Activated CD4-positive, CD25-positive, alpha-beta regulatory T cell treated with anti-CD3 and anti-CD28 coated beads, Interleukin-2, amount 50 U/mL, for 24 hours (primary cell): ENCODE measurements around the gene DPF1.

Source experiments
- ATAC-seq, 2 donors: fragments of 150-1000 bp; cut with Tn5 transposase; one replicate each; pipeline ENCODE4 v1.10.0; 2021; ENCODE audit warnings: mild to moderate bottlenecking in 1 of 2, moderate library complexity in 1 of 2

DPF1 gene

DNA sequence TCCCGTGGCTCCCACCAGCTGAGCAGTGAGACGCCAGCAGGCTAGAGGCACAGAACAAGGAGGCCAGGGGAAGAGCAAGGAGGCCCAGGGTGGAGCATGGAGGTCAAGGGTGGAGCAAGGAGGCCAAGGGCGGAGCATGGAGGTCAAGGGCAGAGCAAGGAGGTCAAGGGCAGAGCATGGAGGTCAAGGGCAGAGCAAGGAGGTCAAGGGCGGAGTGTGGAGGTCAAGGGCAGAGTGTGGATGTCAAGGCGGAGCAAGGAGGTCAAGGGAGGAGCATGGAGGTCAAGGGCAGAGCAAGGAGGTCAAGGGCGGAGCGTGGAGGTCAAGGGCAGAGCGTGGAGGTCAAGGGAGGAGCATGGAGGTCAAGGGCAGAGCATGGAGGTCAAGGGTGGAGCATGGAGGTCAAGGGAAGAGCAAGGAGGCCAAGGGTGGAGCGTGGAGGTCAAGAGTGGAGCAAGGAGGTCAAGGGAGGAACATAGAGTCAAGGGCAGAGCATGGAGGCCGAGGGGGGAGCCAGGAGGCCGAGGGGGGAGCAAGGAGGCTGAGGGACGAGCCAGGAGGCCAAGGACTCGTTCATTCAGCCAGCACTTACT, 27.7 kb downstream of the DPF1 start:
- no peak for ATAC-seq

DNA sequence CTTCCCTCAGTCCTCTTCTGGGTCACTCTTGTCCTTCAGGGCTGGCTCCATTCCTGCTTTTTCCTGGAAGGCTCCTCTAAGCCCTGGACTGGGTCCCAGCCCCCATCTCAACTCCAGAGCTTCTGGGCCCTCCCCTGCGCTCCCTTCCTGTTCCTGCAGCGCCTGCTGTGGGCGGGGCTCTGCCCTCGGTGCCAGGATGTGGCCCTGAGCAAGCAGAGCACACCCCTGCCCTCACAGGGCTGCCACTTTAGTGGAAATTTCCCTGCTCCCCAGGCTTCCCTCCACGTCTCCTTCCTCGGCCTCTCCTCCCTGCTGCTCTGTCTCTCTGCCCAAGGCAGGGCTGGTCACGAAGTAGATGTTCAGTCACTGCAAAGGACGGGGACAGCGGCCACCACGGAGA, 28.8 kb downstream of the DPF1 start:
- ATAC-seq = no peak

DNA sequence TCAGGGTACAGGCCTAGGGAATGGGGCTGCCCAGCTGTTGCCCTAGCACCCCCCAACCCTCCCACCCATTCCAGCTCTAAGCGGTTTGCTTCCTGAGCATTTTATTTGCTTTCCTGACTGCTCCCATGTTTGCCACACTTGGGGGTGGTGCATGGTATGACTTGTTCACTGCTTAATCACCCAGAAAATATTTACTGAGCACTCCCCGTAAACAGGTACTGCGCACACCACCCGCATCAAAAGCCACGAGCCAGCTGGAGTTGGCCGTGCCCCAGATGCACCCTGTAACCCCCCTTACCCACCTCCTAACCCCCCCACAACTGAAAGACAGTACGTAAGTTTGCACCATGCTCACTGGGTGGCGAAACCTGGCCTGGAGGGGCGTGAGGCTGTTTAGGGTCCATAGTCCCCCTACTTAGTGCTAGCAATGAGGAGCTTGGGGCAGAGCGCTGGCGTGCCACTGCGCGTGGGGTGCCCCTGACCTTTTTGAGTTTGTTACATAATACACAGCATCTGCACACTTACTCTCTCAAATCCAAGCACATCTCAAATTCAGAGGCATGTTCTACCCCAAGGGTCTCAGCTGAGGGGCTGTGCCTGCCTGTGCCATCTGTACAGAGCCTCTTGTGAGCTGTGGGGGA, 29.8 kb downstream of the DPF1 start:
- no peak for ATAC-seq

DNA sequence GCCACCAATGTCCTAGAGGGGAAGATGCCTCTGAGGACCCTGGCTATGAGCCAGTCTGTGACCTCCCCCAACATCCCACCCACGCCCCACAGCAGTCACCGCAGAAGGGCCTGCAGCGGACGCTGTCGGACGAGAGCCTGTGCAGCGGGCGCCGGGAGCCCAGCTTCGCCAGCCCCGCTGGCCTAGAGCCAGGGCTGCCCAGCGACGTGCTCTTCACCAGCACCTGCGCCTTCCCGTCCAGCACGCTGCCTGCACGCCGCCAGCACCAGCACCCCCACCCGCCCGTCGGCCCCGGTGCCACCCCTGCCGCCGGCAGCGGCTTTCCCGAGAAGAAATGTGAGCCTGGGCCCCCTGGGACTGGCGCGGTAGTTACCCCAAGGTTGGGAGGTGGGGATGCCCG, 30.6 kb downstream of the DPF1 start:
- ATAC-seq = no peak

DNA sequence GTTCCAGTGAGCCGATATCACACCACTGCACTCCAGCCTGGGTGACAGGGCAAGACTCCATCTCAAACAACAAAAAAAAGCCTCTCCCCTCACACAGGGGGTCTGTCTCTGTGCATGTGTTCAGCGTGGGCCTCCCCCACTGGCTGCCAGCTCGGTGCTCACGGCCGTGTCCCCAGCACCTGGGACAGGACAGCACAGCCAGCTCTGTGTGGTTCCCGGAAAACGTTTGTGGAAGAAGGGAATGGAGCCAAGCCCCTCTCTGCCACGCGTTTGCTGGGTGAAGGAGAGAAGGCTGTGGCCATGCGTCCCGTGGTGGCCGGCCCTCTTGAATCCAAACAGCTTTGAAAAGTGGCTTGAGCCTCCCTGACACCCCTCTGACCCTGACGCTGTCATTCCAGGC, 32.3 kb downstream of the DPF1 start:
- ATAC-seq = no peak

DNA sequence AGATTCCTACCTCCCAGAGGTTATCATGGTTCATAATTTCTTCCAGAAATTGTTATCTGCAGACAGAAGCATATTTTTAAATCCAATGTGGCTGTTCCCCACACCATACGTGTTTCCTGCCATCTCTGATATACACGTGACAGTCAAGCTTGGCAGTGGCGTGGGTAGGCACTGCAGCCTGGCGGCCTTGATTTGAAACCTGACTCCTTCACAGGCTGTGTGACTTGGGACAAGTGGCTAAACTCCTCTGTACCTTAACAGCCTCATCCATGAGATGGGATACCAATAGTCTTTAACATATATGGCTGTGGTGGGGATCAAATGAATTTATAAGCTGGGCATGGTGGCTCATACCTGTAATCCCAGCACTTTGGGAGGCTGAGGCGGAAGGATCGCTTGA, 33.2 kb downstream of the DPF1 start:
- ATAC-seq = no peak

DNA sequence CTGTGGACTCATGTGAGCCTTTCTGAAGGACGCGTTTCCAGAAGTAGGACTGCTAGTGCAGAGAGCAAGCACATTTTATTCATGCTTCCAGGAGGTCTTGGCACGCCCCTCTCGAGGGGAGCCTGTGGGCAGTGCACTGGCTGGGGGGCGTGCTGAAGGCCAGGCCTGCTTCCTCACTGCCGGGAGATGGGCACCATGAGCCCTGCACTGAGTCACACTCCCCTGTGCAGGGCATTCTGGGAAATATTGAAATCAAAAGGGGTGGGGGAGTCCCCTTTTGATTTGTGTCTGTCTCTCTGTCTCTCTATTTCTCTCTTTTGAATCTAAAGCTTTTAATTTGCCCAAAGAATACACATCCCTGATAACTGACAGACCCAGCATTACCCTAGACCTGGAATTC, 34.0 kb downstream of the DPF1 start:
- peak; percentile 65 to 79 for ATAC-seq

DNA sequence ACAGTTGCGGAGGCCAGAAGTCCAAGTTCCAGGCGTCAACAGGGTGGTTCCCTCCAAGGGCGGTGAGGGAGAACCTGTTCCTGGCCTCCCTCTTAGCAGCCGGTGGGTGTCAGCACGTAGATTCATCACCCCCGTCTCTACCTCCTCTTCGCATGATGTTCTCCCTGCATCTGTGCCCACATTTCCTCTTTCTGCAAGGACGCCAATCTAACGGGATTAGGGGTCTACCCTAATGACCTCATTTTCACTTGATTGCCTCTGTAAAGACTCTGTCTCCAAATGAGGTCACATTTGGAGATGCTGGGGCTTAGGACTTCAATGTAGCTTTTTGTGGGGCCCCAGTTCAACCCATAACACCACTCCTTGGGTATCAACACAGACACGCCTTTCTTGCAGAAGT, 38.5 kb downstream of the DPF1 start:
- no peak for ATAC-seq

DNA sequence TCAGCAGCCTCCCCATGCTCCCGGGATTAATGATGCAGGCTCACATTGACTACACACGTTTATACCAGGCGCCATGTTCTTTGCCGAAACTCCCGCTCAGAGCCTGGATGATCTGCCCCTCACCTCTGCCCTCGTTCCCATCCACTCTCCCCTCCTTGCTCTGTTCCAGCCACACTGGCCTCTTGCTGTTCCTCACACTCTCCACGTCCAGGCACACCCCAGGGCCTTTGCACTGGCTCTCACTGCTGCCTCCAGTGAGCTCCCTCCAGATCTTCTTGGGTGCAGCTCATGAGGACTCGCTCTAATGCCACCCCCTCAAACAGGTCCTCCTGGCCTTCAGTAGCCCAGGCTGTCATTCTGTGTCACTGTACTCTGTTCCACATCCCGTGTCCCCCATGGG, 39.2 kb downstream of the DPF1 start:
- ATAC-seq = no peak

DNA sequence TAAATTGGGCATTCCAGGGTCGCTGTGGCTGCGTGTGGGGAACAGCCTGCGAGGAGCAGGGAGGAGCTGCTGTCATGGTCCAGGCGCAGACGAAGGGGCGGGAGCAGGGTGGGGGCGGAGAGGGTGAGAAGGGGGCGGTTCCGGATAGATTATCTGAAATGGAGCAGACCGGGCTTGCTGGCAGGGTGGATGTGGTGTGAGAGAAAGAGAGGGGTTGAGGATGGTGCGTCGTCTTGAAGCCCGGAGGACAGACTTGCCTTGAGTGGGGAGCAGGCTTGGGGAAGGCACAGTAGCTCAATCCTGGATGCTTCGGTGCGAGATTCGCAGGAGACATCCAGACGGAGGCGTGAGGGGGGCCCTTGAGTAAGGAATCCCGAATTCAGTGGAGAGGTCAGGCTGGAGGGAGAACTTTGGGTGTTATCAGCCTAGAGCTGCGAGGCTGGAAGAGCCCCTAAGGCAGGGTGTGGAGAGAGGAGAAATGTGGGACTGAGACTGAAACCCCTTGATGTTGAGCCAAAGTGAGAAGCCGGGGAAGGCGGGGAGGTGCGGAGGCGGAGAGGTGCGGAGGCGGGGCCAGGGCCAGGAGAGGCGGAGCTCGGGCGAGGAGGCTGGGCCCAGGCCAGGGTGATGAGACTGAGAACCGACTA, 40.6 kb downstream of the DPF1 start:
- ATAC-seq = no peak

DNA sequence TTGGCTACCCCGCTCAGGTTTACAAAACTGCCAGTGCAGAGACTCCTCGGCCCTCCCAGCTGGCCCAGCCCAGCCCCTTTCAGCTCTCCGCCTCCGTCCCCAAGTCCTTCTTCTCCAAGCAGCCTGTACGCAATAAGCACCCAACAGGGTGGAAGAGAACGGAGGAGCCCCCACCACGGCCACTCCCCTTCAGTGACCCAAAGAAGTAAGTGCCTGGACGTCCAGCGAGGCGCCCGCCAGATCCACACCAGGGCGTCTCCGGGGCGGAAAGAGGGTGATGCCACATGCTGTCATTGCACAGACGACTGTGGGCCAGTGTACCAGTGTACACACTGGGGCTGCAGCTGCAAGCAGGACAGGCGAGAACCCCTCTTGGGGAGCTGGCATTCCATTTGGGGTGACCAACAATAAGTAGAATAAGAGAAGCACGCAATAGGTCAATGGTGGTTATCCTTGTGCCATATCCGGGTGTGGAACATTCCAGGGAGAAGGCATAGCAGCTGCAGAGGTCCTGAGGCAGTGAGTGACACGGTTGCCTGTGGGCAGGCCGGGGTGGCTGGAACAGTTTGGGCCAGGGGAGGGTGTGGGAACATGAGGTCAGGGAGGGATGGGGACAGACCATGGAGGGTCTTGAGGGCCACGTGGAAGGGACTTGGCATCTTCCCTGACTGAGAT, 41.3 kb downstream of the DPF1 start:
- no peak for ATAC-seq

DNA sequence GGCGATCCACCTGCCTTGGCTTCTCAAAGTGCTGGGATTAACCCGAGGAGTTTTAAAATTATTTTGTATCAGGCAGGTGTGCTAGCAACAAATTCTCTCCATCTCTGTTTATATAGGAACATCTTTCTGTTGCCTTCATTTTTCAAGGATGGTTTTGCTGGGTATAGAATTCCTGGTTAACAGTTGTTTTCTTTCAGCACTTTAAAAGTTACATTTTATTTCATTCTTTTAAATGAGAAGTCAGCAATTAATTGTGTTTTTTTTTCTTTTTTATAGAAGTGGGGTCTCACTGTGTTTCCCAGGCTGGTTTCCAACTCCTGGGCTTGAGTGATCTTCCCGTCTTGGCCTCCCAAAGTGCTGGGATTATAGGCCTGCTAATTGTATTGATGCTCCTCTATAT, 44.0 kb downstream of the DPF1 start:
- ATAC-seq = no peak

DNA sequence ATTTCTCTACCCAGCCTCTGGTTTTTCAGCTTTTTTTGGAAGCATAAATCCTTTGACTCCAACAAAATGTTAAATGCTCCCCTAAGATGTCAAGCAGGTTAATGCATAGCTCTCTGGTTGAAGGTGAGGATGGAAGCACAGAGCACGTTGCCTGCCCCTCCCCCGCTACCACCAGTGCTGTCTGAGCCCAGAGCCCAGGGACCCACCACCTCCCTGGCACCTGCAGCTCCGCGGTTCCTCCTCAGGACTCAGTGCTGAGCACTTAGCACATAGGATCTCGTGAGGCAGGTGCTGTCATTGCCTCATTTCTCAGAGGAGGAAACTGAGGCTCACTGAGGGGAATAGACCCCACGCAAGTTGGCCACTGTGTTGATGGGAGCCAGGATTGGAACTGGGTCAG, 48.6 kb downstream of the DPF1 start:
- no peak for ATAC-seq

DNA sequence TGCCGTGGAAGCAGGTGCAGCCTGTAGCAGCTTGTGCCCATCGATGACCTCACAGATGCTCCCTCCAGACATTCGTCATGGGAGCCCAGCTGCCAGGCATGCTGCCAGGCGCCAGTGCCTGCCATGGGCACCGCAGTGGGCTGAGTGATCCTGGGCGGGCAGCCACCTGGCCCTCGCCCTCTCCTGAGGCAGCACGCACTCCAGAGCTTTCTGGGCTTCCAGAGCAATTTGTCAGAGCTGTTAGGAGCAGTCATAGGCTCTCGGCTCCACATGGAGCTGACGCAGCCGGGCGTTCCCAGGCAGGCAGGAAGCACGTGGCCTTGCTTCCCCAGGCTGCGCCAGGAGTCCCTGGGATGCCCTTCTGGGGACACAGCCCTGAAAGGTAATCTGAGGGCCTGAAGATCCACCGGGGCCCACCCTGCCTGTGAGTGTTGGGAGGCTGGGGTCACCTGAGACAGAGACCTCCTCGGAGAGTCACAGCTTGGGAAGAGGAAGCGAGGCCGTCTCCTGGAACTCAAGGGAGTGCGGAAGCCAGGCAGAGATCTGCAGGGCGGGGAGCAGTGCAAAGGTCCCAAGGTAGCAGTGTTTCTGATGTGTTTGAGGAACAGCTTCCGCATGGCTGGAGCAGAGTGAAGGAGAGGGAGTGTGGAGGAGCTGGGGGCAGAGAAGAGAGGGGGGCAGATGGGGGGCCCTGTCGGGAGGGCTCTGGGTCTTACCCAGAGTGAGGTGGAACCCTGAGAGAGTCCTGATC, 50.6 kb downstream of the DPF1 start:
- no peak for ATAC-seq

DNA sequence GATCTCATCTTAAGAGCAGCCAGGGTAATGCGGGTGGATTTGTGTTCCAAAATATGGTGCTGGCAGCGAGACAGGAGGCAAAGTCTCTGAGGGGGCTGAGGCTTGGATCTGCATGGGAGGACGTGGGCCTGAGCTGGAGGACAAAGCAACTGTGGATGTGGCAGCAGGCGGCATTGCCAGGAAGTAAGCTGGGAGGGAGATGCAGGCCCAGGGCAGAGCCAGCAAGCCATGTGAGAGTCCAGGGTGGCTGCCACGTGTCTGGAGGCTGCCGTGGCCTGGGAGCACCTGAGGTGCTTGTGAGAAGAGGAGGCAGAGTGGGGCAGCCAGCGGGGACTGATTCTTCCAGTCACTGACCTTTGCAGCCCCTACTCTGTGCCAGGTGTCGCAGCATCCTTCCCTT, 52.0 kb downstream of the DPF1 start:
- ATAC-seq = no peak

DNA sequence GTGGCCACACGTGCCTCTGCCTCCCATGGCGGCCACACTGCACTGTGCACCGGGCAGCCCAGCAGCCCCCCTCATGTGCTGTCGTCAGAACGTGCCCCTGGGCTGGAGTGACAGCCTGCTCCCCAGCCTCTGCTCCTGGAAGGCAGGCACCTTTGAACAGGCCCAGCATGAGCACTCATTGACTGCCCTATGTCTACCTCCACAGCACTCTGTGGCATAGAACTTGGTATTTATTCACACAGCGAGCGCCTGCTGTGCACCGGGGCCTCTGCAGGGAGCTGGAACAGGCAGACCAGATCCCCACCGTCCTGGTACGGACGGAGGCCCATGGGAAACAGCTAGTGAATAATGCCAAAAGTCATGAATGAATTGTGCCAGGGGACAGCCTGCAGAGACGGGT, 53.7 kb downstream of the DPF1 start:
- no peak for ATAC-seq

DNA sequence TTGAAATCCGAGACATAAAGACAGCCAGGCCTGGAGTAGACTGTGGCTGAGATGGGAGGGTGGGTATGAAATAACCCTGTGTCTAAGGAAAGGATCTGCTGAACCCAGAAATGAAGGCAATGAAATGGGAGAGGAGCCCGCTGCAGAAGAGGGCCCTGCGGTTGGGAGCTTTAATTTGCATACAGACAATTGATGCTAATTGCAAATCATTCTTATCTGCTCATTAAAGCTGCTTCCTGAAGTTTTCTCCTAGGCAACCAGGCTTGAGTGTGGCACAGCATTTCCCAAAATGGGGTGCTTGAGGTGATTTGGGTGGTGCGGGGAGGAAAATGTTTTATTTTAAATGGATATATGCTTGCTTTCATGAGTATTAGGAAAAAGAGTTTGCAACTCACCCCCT, 55.4 kb downstream of the DPF1 start:
- ATAC-seq = no peak

DNA sequence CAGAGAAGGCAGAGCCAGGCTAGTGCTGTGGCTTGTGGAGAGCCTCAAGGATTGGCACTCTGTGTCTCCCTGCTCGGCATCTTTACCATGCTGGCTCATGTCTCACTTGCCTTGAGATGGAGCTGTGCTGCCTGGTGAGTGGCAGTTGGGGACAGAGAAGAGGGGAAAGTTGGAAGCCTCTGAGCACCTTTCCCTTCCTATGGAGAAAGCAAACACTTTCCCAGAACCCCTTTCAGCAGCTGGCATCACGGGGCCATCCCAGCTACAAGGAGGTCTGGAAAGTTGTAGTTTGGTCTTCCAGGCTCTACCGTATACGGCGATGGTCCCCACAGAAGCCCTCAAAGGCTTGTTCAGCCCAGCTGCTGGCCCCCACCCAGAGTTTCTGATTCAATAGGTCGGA, 58.7 kb downstream of the DPF1 start:
- no peak for ATAC-seq

DNA sequence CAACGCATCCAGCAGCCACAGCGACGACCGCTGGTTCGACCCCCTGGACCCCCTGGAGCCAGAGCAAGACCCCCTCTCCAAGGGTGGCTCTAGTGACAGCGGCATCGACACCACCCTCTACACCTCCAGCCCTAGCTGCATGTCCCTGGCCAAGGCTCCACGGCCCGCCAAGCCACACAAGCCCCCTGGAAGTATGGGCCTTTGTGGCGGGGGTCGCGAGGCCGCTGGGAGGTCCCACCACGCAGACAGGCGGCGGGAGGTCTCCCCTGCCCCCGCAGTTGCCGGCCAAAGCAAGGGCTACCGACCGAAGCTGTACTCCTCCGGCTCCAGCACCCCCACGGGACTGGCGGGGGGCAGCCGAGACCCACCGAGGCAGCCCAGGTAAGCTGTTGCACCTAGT, 59.5 kb downstream of the DPF1 start:
- ATAC-seq = no peak

DNA sequence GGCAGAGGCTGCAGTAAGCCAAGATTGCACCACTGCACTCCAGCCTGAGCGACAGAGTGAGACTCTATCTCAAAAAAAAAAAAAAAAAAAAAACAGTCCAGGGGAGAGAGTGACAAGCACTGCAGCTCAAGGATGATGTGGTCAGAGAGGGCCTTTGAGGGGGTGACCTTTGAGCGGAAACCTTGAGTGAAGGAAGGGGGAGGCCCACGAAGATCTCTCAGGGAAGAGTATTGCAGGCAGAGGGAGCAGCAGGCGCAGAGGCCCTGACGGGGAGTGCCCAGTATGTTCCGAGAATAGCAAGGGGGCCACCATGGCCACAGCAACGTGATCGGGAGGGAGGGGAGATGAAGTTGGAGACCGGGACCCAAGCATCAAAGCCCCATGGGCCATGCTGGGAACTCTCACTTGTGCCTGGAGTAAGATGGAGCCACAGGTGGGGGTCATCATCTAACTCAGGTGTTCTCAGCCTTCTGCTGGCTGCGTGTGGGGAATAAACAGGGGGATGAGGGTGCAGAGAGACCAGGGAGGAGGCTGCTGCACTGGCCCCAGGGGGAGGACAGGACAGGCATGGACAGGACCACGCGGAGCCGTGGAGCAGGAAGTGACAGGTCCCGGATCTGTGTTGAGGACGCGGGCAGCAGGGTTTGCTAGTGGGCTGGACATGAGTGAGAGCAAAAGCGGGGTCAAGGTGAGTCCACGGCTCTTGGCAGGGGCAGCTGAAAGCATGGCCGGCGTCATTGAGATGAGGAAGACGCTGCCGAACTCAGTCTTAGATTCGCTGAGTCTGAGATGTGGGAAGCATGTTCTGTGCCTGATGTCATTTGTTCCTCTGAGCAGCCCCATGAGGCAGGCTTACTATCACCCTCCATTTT, 60.4 kb downstream of the DPF1 start:
- ATAC-seq = no peak

DNA sequence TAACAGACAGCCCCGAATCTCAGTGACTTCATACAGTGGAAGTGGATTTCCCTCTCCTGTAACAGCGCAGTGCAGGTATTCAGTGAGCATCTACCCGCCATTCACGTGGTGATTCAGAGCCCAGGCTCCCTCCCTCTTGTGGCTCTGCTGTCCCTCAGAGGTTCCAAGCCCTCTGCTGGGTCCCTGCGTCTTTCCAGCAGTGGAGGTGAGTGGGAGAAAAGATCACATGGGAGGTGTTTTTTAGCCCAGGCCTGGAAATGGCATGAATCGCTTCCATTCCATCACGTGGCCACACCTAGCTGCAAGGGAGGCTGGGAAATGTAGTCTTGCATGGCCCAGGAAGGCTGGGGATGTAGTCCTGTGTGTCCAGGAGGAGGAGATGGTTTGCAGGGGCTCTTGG, 61.4 kb downstream of the DPF1 start:
- no peak for ATAC-seq

DNA sequence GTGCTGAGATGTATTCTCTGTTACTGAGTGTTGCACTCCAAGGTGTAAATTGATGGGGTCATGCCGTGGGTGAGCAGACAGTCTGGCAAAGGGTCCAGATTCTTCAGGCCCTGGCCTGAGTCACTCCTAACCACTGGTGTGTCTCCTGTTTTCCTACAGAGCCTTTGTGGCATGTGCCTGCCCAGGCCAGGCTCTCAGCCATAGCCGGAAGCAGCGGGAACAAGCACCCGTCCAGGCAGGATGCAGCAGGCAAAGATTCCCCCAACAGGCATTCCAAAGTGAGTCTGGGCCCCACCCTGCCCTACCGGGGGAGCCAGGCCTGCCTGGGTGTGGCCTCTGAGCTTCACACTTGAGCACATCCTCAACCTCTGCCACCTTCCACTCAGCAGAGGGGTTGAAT, 61.9 kb downstream of the DPF1 start:
- no peak for ATAC-seq
